Lower leg skin (tissue), 4 donors: ENCODE measurements around the gene METRN. TPM values are rescaled to one million over a fixed set of nuclear protein-coding genes. Genes with fewer than 3 reads are reported as not detected.
"Not testable (repeated sequence)": the region's sequence is repeated elsewhere in the genome, so short reads cannot be mapped to it uniquely, and the experiment has no call there.

Experiments used
- DNase-seq, 2 donors: peaks; one replicate each; pipeline ENCODE4 v3.0.0-alpha.2; 2019; ENCODE audit warnings: low spot score in 2 of 2
- H3K4me3 ChIP-seq: fragments of 200-600 bp; sonication (generic); 2 replicates; pipeline ENCODE4 v1.5.1; 2017; ENCODE audit warnings: mild to moderate bottlenecking, low read depth; ENCODE audit not compliant: poor library complexity, severe bottlenecking
- POLR2A ChIP-seq, 2 donors: fragments of 450-650 bp; IDR thresholded peaks; one replicate each; pipeline ENCODE4 v1.6.1; 2016 to 2017; ENCODE audit warnings: antibody characterized with exemption in 2 of 2, mild to moderate bottlenecking in 1 of 2, moderate library complexity in 1 of 2
- WGBS, 2 donors: methylation state at CpG; one replicate each; pipeline ENCODE4 v1.1.5; 2018; 5-methylcytosine and 5-hydroxymethylcytosine counted together
- intact Hi-C: fragments of 100-400 bp; cut with DNase I; formaldehyde crosslinking; loops from one replicate; pipeline ENCODE4 v1.15.0; 2023; ENCODE audit warnings: low total_unique reads
- total RNA-seq, 4 donors: library from RNA; depleted of rRNA; stranded (reverse); fragments of >200 nt; gene quantifications; one replicate each; pipeline ENCODE4 v1.1.0, GENCODE V29; 2016
- TF ChIP-seq, protein P1 (sequence below), 3 donors: fragments of 450-650 bp; IDR thresholded peaks; one replicate each; pipeline ENCODE4 v1.5.1; 2016; ENCODE audit warnings: antibody characterized with exemption in 3 of 3, mild to moderate bottlenecking in 3 of 3, moderate library complexity in 2 of 3

The METRN gene
- total RNA-seq, 4 donors from 2014 or later, result 24.2 to 48.4 (median 36.0) TPM

GRCh38 chr16:750485-750884, 35.6 kb downstream of the METRN start:
- WGBS, 2 donors, result 81 to 87% methylated on average over 9 of the region's 9 CpGs
- TF ChIP-seq POLR2A (IDR thresholded peaks at IDR 0.05), result no peak
- TF ChIP-seq, protein P1, sequence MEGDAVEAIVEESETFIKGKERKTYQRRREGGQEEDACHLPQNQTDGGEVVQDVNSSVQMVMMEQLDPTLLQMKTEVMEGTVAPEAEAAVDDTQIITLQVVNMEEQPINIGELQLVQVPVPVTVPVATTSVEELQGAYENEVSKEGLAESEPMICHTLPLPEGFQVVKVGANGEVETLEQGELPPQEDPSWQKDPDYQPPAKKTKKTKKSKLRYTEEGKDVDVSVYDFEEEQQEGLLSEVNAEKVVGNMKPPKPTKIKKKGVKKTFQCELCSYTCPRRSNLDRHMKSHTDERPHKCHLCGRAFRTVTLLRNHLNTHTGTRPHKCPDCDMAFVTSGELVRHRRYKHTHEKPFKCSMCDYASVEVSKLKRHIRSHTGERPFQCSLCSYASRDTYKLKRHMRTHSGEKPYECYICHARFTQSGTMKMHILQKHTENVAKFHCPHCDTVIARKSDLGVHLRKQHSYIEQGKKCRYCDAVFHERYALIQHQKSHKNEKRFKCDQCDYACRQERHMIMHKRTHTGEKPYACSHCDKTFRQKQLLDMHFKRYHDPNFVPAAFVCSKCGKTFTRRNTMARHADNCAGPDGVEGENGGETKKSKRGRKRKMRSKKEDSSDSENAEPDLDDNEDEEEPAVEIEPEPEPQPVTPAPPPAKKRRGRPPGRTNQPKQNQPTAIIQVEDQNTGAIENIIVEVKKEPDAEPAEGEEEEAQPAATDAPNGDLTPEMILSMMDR (IDR thresholded peaks at IDR 0.05), result no peak
- no peak for DNase-seq
- intact Hi-C loops, result no loop called here
- no peak overlapping the region for H3K4me3 ChIP-seq

DNA sequence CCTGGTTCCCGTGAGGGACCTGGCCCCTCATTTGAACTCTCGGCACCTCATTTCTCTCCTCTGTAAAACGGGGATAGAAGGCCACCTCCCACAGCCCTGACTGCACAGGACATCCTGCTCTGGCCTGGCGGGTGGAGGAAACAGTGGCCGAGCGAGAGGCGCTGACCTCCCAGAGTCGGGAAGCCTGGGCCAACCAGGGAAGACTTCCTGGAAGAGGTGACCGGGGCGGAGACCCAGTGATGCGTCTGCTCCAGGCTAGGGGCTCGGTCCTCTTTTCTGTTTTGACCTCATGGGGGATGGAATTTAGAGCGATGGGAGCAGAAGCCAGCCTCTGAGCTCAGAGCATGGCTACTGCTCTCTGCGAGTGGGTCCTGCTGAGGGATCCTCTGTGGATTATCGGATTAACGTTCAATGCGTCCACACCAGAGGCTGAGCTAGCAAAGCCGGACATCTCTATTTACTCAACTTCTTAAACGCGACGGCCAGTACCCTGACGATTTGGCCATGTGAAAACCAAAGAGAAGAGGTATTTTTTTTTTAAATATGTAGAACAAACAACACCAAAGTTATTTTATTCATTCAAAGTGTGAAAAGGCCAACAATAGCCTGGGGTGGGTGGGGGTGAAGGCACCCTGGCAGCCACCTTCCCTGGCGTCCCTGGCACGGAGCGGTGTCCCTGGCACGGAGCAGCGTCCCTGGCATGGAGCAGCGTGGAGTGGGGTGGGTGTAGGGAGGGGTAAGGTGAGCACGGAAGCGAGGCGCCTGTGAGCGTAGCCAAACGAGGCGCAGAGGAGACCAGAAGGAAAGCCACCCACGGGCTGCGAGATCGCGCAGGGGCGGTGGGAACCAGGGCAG, 36.5 kb downstream of the METRN start:
- 50 to 60% methylated on average over 39 of the region's 39 CpGs for WGBS, 2 donors
- no peak for DNase-seq
- no peak overlapping the region for H3K4me3 ChIP-seq

GRCh38 chr16:752007-752312, 37.0 kb downstream of the METRN start:
- intact Hi-C loops, result no loop called here
- DNase-seq, result no peak
- WGBS, 2 donors, result 24 to 29% methylated on average over 10 of the region's 10 CpGs
- TF ChIP-seq, protein P1 (IDR thresholded peaks at IDR 0.05), result no peak
- no peak for TF ChIP-seq POLR2A (IDR thresholded peaks at IDR 0.05)
- no peak overlapping the region for H3K4me3 ChIP-seq

More for the DNA sequence above, 36.5 kb downstream of the METRN start:
- no peak for TF ChIP-seq POLR2A (IDR thresholded peaks at IDR 0.05)
- TF ChIP-seq, protein P1 (IDR thresholded peaks at IDR 0.05), result no peak
- intact Hi-C loops, result no loop called here

DNA sequence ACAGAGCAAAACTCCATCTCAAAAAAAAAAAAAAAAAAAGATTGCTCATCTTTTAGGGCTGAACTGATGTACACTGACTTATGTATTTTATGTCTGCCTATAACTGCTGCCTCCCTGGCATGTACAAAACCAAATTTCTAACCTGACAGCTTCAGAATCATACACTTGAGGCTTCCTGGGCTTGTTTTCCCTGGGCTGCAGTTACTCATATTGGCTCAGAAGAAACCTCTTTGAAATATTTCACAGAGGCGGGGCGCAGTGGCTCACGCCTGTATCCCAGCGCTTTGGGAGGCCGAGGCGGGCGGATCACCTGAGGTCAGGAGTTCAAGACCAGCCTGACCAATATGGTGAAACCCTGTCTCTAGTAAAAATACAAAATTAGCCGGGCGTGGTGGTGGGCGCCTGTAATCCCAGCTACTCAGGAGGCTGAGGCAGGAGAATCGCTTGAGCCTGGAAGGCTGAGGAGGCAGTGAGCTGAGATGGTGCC, 39.2 kb downstream of the METRN start:
- H3K4me3 ChIP-seq, intact Hi-C loops, DNase-seq: not testable (repeated sequence)
- WGBS, 2 donors, result 80 to 84% methylated on average over 11 of the region's 11 CpGs

GRCh38 chr16:754656-755055, 39.7 kb downstream of the METRN start:
- DNase-seq, result no peak
- WGBS, 2 donors, result 43 to 57% methylated on average over 11 of the region's 11 CpGs
- intact Hi-C loops, result no loop called here
- H3K4me3 ChIP-seq, result no peak overlapping the region
- TF ChIP-seq, protein P1 (IDR thresholded peaks at IDR 0.05), result no peak
- TF ChIP-seq POLR2A (IDR thresholded peaks at IDR 0.05), result no peak

- no peak overlapping the region for H3K4me3 ChIP-seq
- no peak for TF ChIP-seq POLR2A (IDR thresholded peaks at IDR 0.05)
- TF ChIP-seq, protein P1 (IDR thresholded peaks at IDR 0.05), result no peak
- 88 to 93% methylated on average over 5 of the region's 5 CpGs for WGBS, 2 donors
- intact Hi-C loops, result no loop called here
- no peak for DNase-seq
Observed at GRCh38 chr16:756428-756827, 41.5 kb downstream of the METRN start.
